Stimulated activated CD4-positive, alpha-beta T cell treated with anti-CD3 and anti-CD28 coated beads, Interleukin-12 subunit alpha, Interleukin-12 subunit beta, amount 100 ng/mL, for 24 hours (primary cell): ENCODE results near the gene CNTN1.

Experiments
- DNase-seq, 2 experiments: peaks; one replicate each; pipeline ENCODE4 v3.0.0-alpha.2; 2020; ENCODE audit warnings: low read depth in 2 of 2

The CNTN1 gene

GRCh38 chr12:40768125-40768864 lies 76.1 kb downstream of the CNTN1 start:
- no peak for DNase-seq

- DNase-seq: no peak
Measured at GRCh38 chr12:40769846-40770245, 77.6 kb downstream of the CNTN1 start.

GRCh38 chr12:40770781-40771180 lies 78.5 kb downstream of the CNTN1 start:
- no peak for DNase-seq

- DNase-seq: no peak
Measured at GRCh38 chr12:40775661-40776060, 83.4 kb downstream of the CNTN1 start.

- DNase-seq: no peak
Measured at GRCh38 chr12:40784102-40784501, 91.9 kb downstream of the CNTN1 start.

GRCh38 chr12:40788276-40788675 lies 96.0 kb downstream of the CNTN1 start:
- no peak for DNase-seq

GRCh38 chr12:40792792-40793386 lies 100.7 kb downstream of the CNTN1 start:
- no peak for DNase-seq

GRCh38 chr12:40793471-40793870 lies 101.2 kb downstream of the CNTN1 start:
- no peak for DNase-seq

- DNase-seq: no peak
Measured at GRCh38 chr12:40794087-40794486, 101.8 kb downstream of the CNTN1 start.

- DNase-seq: no peak
Measured at GRCh38 chr12:40801082-40801481, 108.8 kb downstream of the CNTN1 start.

- no peak for DNase-seq
Measured at GRCh38 chr12:40801861-40802260, 109.6 kb downstream of the CNTN1 start.

GRCh38 chr12:40802656-40803055 lies 110.4 kb downstream of the CNTN1 start:
- no peak for DNase-seq

GRCh38 chr12:40819436-40820108 lies 127.3 kb downstream of the CNTN1 start:
- DNase-seq: no peak

- DNase-seq: no peak
Measured at GRCh38 chr12:40820794-40821484, 128.7 kb downstream of the CNTN1 start.

- DNase-seq: no peak
Measured at GRCh38 chr12:40825156-40825555, 132.9 kb downstream of the CNTN1 start.

GRCh38 chr12:40827683-40828592 lies 135.7 kb downstream of the CNTN1 start:
- DNase-seq: no peak

- DNase-seq: no peak
Measured at GRCh38 chr12:40828593-40828990, 136.4 kb downstream of the CNTN1 start.

GRCh38 chr12:40829738-40830144 lies 137.5 kb downstream of the CNTN1 start:
- no peak for DNase-seq

GRCh38 chr12:40831916-40832315 lies 139.7 kb downstream of the CNTN1 start:
- DNase-seq: no peak

- DNase-seq: no peak
Measured at GRCh38 chr12:40832668-40833067, 140.4 kb downstream of the CNTN1 start.

- DNase-seq: no peak
Measured at GRCh38 chr12:40833818-40834217, 141.6 kb downstream of the CNTN1 start.
